GM21447 (cell line): ENCODE results near the gene COL9A3.

Source experiments
- ATAC-seq: cut with Tn5 transposase; IDR thresholded peaks from one replicate; pipeline ENCODE4 v1.9.1; 2021; ENCODE audit not compliant: unreplicated experiment

The COL9A3 gene

DNA sequence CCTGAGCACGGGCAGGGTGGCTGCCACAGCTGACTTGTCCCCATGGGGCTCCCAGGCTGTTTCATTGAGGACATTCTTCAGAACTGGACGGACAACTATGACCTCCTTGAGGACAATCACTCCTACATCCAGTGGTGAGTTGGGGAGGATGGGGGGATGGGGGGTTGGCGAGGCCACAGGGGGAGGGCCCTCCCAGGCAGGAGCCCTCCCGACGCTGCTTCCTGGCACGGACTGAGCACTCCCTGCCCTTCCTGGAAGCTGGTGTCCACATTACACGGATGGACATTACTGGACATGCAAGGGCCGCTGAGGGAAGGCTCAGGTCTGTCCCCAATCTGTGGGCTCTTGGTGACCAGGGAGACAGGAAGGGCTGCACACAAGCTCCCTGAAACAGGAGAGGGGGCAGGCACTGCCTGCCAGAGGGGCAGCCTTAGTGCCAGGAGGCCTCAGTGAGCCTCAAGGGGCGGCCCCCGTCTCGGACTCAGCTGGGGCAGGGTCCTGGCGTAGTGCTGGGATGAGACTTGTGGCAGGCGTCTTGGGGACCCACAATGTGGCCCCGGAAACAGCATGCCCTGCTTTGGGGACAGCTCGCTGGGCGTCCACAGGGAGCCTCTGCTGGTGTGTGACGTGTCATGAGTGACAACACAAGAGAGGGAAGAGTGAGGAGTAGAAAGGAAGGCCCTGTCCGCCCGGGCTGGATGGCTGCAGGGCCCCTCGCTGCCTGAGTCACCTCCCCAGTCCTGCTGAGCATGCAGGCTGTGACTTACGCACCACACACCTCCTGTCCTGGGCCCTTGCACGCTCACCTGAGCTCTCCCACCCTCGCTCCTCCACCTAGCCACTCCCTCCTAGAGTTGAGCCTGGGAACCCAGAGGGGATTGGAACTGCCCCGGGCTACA, 7.1 kb upstream of the COL9A3 start:
- no peak for ATAC-seq

DNA sequence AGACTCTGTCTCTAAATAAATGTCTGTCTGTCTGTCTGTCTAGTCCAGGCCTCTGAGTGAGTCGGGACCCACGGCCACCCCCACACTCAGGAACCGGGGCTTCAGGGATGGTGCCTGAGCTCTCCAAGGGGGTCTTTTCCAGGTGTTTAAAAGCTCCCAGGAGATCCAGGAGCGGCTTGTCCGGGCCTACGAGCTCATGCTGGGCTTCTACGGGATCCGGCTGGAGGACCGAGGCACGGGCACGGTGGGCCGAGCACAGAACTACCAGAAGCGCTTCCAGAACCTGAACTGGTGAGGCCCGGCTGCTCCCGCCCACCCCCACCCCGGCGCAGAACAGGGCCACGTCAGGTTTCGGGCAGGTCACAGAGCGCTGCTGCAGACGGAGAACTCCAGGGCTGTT, 5.5 kb upstream of the COL9A3 start:
- no peak for ATAC-seq

- no peak for ATAC-seq
Measured at GRCh38 chr20:62811720-62812119, 5.1 kb upstream of the COL9A3 start.

GRCh38 chr20:62812181-62812906, 4.5 kb upstream of the COL9A3 start:
- ATAC-seq = no peak

DNA sequence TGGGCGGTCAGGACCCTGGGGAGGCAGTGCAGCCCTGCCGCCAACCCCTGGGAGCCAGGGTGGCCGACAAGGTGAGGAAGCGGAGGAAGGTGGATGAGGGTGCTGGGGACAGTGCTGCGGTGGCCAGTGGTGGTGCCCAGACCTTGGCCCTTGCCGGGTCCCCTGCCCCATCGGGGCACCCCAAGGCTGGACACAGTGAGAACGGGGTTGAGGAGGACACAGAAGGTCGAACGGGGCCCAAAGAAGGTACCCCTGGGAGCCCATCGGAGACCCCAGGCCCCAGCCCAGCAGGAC, 4.0 kb upstream of the COL9A3 start:
- ATAC-seq = no peak

DNA sequence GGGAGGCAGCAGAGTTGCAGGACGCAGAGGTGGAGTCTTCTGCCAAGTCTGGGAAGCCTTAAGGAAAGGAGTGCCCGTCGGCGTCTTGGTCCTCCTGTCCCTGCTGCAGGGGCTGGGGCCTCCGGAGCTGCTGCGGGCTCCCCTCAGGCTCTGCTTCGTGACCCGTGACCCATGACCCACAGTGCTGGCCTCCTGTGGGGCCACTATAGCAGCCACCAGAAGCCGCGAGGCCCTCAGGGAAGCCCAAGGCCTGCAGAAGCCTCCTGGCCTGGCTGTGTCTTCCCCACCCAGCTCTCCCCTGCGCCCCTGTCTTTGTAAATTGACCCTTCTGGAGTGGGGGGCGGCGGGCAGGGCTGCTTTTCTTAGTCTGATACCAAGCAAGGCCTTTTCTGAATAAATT, 3.3 kb upstream of the COL9A3 start:
- ATAC-seq = no peak

GRCh38 chr20:62814060-62814708, 2.7 kb upstream of the COL9A3 start:
- ATAC-seq = no peak

GRCh38 chr20:62814709-62815065, 2.2 kb upstream of the COL9A3 start:
- ATAC-seq = no peak

DNA sequence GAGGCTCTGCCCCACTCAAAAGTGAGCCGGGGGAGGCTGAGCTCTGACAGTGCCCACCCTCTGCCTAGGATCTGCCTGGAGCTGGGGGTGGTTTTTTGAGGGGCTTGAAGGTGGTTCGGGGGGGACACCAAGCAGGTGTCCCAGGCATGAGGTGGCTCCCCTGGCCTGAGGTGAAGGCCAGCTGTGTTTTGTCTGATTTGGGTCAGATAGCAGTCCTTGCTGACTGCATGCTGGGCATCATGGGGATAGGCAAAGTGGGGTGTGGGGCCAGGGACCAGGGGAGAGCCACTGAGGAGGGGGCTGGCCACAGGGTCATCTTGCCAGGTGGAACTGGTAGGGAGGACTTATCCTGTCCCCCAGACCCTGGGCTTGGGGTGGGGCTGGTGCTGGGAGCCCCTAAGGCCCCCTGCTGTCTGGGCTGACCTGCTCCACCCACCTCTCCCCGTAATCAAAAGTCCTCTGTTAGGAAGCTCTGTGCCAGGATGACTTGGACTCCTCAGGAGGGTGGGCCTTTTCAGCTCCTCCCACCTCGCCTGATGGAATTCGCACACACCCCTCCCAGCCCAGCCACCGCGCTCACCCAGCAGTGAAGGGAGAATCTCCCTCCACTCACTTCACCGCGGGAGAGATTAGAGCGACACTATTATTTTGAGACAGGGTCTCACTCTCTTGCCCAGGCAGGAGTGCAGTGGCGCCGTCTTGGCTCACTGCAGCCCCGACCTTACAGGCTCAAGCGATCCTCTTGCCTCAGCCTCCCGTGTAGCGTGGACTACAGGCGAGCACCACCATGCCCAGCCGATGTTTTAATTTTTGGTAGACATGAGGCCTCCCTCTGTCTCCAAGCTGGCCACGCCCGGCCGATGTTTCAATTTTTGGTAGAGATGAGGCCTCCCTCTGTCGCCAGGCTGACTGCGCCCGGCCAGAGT, 1.5 kb upstream of the COL9A3 start:
- no peak for ATAC-seq

- no peak for ATAC-seq
Measured at GRCh38 chr20:62816031-62816883, 593 bp upstream of the COL9A3 start.

GRCh38 chr20:62817975-62818591, 1.2 kb downstream of the COL9A3 start:
- no peak for ATAC-seq

- ATAC-seq = no peak
Measured at GRCh38 chr20:62818592-62819493, 2.0 kb downstream of the COL9A3 start.

DNA sequence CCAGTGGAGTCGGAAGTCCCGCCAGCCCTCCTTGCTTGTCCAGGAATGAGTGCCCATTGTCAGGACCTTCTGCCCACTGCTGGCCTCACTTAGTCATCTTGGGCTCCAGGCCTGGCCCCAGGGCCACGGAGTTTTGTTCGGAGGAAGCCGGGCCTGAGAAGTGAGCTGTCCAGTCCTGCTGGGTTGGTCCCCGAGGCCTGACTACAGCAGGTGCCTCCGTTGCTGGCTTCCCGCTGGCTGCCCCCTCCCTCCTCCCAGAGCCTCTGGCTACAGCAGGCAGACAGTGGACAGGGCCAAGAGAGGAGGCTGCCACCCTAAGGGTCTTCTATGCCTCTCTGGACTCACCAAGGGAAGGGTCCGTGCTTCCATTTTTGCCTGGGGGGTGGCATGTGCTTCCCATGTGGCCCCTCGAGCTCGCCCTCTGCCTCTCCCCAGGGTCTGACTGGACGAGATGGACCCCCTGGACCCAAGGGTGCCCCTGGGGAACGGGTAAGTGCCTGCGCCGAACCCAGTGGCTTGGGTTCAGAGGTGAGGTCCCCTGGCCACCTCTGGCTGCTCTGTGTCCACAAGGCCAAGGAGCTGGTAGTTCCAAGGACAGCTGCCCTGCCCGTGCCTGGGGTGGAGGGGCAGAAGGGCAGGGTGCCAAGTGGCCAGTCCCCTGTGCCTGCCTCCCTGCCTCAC, 2.8 kb downstream of the COL9A3 start:
- no peak for ATAC-seq

GRCh38 chr20:62820208-62820961, 3.5 kb downstream of the COL9A3 start:
- no peak for ATAC-seq

GRCh38 chr20:62820962-62821725, 4.3 kb downstream of the COL9A3 start:
- no peak for ATAC-seq

DNA sequence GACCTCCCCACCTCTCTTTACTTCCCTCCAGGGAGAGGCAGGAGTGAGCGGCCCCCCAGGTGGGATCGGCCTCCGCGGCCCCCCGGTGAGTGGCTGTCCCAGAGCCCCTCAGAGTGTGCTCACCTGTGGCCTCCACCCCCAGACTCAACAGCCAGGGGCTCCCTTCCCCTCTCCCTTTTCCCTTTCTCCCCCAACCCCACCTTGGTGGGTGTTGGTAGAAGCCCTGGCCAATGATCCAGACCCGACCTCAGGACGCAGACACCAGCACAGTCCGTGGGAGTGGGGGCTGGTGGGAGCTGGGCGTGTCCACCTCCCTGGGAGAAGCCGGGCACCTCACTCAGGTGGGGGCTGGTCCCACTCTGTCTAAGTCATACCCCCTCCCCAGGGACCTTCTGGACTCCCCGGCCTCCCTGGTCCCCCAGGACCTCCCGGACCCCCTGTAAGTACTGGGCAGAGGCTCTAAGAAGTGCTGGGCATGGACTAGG, 4.9 kb downstream of the COL9A3 start:
- no peak for ATAC-seq
